ENCODE data around the gene ISM2.
A peak's percentile ranks its signal among the peaks of the same experiment; 100 is the strongest.

Gene ISM2

DNA sequence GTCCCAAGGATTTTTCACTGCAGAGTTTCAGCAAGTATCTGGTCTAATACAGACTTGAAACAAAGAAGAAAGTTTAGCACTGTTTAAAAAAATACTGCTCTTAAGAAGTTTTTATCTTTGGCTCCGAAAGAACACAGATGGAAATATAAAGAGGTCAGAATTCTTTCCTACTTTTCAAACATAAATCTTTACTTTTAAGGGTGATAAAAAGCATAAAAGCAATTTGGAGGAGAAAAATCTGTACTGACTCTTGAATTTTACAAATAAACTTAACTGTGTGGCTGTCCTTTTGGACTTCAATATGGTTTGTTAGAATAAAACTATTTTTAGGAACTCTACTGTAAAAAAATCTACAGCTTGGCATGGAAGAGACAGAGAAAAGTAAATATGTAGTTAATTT, 27.6 kb upstream of the ISM2 start:
- Mint-ChIP-seq H3K9me3 (no peaks in the 10 kb centered on the region), H3K4me3 (no peak overlapping the region), H3K27me3 (no peaks in the 10 kb centered on the region), H3K36me3 (ENCODE audit: low read depth) (peaks cover 39% of the 10 kb centered on the region), H3K4me1 (ENCODE audit: low read depth) (peaks cover 4% of the 10 kb centered on the region), H3K27ac (no peak overlapping the region)
- intact Hi-C loops (cut with micrococcal nuclease) = no loop called here

DNA sequence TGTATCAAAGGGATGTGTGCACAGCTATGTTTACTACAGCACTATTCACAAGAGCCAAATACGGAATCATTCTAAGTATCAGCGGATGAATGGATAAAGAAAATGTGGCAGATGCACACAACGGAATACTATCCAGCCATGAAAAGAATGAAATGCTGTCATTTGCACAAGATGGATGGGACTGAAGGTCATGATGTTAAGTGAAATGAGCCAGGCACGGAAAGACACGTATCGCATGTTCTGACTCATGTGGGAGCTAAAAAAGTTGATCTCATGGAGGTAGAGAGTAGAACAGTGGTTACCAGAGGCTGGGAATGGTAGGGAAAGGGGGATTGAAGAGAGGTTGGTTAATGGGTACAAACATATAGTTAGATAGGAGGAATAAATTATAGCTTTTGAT, 25.9 kb upstream of the ISM2 start:
- no peak overlapping the region for H3K27ac Mint-ChIP-seq
- intact Hi-C loops (cut with micrococcal nuclease) = no loop called here
- no peaks in the 10 kb centered on the region for H3K4me1 Mint-ChIP-seq (ENCODE audit: low read depth)
- no peak overlapping the region for H3K4me3 Mint-ChIP-seq
- peaks cover 49% of the 10 kb centered on the region for H3K36me3 Mint-ChIP-seq (ENCODE audit: low read depth)
- H3K27me3 Mint-ChIP-seq = no peaks in the 10 kb centered on the region
- H3K9me3 Mint-ChIP-seq = no peaks in the 10 kb centered on the region

DNA sequence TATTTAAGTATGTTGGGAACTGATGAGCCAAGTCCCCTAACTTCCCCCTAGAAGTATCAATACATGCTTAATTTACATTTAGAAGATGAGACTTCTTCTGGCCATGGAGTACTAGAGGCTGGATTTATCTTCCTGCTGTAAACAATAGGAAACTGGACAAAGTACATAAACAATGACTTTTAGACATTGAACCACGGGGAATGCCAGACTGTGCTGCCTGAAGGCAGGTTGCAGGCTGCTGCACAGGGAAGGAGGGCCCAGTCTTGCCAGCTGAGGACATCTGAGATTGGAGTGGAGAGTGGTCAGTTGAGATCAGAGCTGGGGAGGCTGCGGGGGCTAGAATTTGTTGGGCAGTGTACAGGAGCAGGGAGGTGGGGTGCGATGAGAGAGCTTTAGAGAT, 24.5 kb upstream of the ISM2 start:
- Mint-ChIP-seq H3K4me1 (ENCODE audit: low read depth) (peaks cover 5% of the 10 kb centered on the region), H3K27me3 (no peaks in the 10 kb centered on the region), H3K4me3 (no peak overlapping the region), H3K36me3 (ENCODE audit: low read depth) (peaks cover 64% of the 10 kb centered on the region), H3K27ac (no peak overlapping the region), H3K9me3 (no peaks in the 10 kb centered on the region)
- intact Hi-C loops (cut with micrococcal nuclease) = no loop called here

DNA sequence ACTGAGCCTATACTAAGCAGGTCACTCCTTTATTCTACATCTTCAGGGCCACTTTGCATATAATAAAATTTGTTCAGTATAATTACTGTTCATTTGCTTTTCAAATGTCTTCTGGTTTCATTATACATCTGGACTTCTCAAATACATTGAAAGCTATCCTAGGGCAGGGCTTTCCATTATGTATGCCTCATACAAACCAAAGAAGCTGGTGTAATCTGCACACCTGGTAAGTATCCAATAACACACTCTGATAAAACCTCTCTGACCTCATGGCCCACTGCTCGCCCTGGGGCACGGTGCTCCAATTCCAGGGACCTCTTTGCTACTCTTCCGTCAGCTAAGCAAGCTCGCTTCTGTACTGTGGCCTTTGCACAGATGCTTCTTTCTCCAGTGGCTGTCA, 21.9 kb upstream of the ISM2 start:
- Mint-ChIP-seq H3K4me1 (ENCODE audit: low read depth) (peaks cover 13% of the 10 kb centered on the region), H3K27me3 (no peaks in the 10 kb centered on the region), H3K27ac (no peak overlapping the region), H3K4me3 (no peak overlapping the region), H3K9me3 (no peaks in the 10 kb centered on the region), H3K36me3 (ENCODE audit: low read depth) (peaks cover 86% of the 10 kb centered on the region)
- intact Hi-C loops (cut with micrococcal nuclease) = no loop called here

DNA sequence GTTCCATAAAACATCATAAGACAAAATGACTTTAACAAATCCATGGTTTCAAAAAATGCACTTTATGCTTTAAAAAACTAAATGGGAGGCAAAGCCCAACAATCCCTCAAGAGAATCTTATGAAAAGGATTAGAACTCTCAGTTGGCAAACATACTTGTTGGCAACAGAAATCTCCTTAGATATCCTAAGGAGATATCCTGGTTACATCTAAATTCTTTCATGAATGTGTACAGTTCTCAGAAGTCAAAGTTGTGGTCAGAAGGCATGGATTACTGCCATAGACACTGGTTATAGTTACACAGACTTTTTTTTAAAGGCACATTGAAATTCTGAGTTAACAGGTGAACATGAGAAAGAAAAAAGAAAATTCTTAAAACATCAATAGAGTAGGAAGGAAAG, 17.5 kb upstream of the ISM2 start:
- intact Hi-C loops (cut with micrococcal nuclease) = no loop called here
- Mint-ChIP-seq H3K9me3 (no peaks in the 10 kb centered on the region), H3K27me3 (no peaks in the 10 kb centered on the region), H3K4me1 (ENCODE audit: low read depth) (peaks cover 13% of the 10 kb centered on the region), H3K27ac (no peak overlapping the region), H3K36me3 (ENCODE audit: low read depth) (peaks cover 93% of the 10 kb centered on the region), H3K4me3 (no peak overlapping the region)

DNA sequence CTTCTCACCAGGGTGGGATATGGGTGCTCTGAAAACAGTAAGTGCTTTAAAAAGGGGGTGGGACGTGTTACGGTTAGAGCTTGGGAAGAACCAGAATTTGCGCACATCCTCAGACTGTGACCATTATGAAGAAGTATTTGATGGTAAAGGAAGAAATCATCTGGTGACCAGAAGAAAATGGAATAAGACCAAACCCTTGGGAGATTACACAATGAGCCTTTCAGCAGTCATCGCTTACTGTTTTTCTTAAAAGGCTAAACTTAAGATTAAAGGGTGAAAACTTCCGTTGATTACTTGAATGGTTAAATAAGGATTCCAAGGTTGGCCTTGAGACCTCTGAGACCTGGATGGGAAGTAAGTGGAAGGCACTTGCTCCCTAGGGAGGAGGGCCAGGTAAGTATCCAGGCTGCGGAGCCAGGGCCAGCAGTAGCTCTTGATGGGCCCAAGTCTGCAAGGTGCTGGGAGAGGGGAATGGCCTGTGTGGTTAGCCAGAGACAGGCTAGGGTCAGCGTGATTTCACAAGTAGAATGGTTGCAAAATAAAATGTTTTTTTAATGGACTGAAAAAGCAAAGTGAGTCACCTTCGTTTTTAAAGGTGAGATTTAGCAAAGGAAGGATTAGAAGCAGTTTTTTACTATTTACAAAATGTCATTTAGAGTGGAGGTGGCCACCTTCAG, 13.0 kb upstream of the ISM2 start:
- intact Hi-C loops (cut with micrococcal nuclease) = no loop called here
- H3K27me3 Mint-ChIP-seq = no peaks in the 10 kb centered on the region
- H3K4me1 Mint-ChIP-seq (ENCODE audit: low read depth) = no peaks in the 10 kb centered on the region
- no peaks in the 10 kb centered on the region for H3K9me3 Mint-ChIP-seq
- H3K4me3 Mint-ChIP-seq = no peak overlapping the region
- H3K27ac Mint-ChIP-seq = no peak overlapping the region
- peaks cover 84% of the 10 kb centered on the region for H3K36me3 Mint-ChIP-seq (ENCODE audit: low read depth)

DNA sequence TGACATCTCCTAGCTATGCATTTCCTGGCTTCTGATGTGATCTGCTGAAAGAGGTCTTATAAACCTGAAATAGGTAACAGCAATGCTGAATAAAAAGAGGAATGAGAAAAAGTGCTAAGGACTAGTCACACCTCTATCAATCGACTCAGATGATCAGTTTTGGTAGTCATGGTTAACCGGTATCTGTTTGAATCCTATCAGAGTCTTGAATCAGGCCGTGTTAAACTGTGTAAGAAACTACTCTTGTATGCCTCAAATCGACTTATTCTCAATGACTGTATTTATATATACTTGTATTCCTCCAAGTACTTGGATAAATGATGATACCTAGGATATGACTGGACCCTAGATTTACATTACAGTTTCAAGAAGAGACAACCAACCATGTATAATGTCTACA, 10.8 kb upstream of the ISM2 start:
- no peak overlapping the region for H3K4me3 Mint-ChIP-seq
- intact Hi-C loops (cut with micrococcal nuclease) = no loop called here
- H3K4me1 Mint-ChIP-seq (ENCODE audit: low read depth) = no peaks in the 10 kb centered on the region
- H3K9me3 Mint-ChIP-seq = no peaks in the 10 kb centered on the region
- peaks cover 78% of the 10 kb centered on the region for H3K36me3 Mint-ChIP-seq (ENCODE audit: low read depth)
- H3K27me3 Mint-ChIP-seq = no peaks in the 10 kb centered on the region
- H3K27ac Mint-ChIP-seq = no peak overlapping the region

DNA sequence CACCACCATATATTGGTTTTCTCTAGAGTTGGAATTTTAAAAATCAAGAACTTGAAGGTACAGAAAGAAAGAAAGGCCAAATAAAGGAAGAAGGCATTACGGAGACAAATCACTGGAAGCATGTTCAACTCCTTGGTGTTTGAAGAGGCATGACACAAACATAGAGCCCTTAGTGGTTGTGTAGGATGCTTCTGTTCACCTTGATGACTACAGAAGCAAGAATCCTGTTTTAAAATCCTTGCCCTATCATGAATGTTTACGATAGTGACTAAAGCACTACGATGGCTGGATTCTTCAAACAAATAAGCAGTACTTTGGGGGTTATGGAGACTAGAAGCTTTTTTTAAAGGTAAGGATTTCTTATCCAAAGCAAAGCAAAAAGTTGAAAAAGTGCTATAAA, 10.3 kb upstream of the ISM2 start:
- no peaks in the 10 kb centered on the region for H3K27me3 Mint-ChIP-seq
- intact Hi-C loops (cut with micrococcal nuclease) = no loop called here
- H3K4me3 Mint-ChIP-seq = no peak overlapping the region
- H3K9me3 Mint-ChIP-seq = no peaks in the 10 kb centered on the region
- no peaks in the 10 kb centered on the region for H3K4me1 Mint-ChIP-seq (ENCODE audit: low read depth)
- peaks cover 75% of the 10 kb centered on the region for H3K36me3 Mint-ChIP-seq (ENCODE audit: low read depth)
- H3K27ac Mint-ChIP-seq = no peak overlapping the region

DNA sequence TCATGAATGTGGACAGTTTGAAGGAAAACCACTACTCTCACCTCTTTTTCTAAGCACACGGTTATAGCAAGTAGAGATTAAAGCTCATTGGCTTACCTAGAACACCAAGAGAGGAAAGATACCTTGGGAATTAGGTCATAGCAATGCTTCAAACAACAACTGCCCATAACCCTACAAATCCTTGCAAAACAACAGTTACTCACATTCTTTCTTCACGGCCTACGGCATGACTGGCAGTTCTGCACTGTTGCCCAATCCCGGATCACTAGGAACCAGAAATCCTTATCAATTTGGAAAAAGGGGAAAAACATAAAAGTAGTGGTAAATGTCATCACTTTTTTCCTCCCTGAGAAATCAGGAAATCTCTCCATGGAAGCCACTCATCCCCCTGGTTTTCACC, 9.6 kb upstream of the ISM2 start:
- Mint-ChIP-seq H3K27ac (no peak overlapping the region), H3K27me3 (no peaks in the 10 kb centered on the region), H3K4me3 (no peak overlapping the region), H3K9me3 (no peaks in the 10 kb centered on the region), H3K4me1 (ENCODE audit: low read depth) (no peaks in the 10 kb centered on the region), H3K36me3 (ENCODE audit: low read depth) (peaks cover 69% of the 10 kb centered on the region)
- intact Hi-C loops (cut with micrococcal nuclease) = no loop called here

DNA sequence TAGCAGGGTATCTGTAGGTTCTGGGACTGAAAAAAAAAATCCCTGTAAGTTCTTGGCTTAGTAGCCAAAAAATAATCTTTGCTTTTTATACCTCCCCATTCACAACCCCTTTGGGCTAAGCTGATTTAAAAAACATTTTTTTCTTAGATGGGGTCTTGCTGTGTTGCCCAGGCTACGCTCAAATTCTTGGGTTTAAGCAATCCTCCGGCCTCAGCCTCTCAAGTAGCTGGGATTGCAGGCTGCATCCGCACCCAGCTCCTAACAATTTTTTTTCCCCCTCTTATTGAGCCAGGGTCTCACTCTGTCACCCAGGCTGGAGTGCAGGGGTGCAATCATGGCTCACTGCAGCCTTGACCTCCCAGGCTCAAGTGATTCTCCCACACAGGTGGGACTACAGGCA, 9.1 kb upstream of the ISM2 start:
- H3K4me1 Mint-ChIP-seq (ENCODE audit: low read depth) = no peaks in the 10 kb centered on the region
- H3K27ac Mint-ChIP-seq = no peak overlapping the region
- no peaks in the 10 kb centered on the region for H3K9me3 Mint-ChIP-seq
- H3K36me3 Mint-ChIP-seq (ENCODE audit: low read depth) = peaks cover 66% of the 10 kb centered on the region
- no peaks in the 10 kb centered on the region for H3K27me3 Mint-ChIP-seq
- intact Hi-C loops (cut with micrococcal nuclease) = no loop called here
- H3K4me3 Mint-ChIP-seq = no peak overlapping the region

DNA sequence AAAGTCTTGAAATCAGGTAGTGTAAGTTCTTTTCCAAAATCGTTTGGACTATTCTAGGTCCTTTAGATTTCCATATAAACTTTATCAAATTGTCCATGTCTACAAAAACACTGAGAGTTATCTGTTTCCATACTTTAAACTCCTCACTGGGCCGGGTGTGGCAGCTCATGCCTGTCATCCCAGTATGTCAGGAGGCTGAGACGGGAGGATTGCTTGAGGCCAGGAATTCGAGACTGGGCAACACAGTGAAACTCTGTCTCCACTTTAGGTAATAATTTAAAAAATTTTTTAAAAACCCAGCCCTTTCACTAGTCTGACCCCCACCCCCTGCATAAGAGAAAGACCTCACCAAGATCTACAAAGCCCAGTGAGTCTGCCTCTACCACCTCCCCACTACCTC, 6.4 kb upstream of the ISM2 start:
- Mint-ChIP-seq H3K27me3 (peaks cover 14% of the 10 kb centered on the region), H3K4me1 (ENCODE audit: low read depth) (no peaks in the 10 kb centered on the region), H3K4me3 (no peak overlapping the region), H3K27ac (no peak overlapping the region), H3K36me3 (ENCODE audit: low read depth) (peaks cover 38% of the 10 kb centered on the region), H3K9me3 (no peaks in the 10 kb centered on the region)
- intact Hi-C loops (cut with micrococcal nuclease) = no loop called here

DNA sequence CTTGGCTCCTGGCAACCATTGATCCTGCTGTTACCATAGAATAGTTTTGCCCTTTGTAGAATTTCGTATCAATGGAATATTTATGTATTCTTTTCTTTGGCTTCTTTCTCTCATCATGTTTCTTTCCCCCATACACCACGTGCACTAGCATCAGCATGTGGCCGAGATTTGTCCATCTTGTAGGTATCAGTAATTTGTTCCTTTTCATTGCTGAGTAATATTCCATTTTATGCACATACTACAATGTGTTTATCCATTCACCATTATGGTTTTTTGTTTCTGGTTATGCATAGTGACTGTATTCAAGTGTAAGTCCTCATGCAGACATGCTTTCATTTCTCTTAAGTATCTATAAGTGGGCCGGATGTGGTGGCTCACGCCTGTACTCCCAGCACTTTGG, 4.5 kb upstream of the ISM2 start:
- Mint-ChIP-seq H3K36me3 (ENCODE audit: low read depth) (peaks cover 25% of the 10 kb centered on the region), H3K4me3 (no peak overlapping the region), H3K27me3 (peaks cover 29% of the 10 kb centered on the region), H3K4me1 (ENCODE audit: low read depth) (peaks cover 2% of the 10 kb centered on the region), H3K27ac (no peak overlapping the region), H3K9me3 (no peaks in the 10 kb centered on the region)
- intact Hi-C loops (cut with micrococcal nuclease) = no loop called here

DNA sequence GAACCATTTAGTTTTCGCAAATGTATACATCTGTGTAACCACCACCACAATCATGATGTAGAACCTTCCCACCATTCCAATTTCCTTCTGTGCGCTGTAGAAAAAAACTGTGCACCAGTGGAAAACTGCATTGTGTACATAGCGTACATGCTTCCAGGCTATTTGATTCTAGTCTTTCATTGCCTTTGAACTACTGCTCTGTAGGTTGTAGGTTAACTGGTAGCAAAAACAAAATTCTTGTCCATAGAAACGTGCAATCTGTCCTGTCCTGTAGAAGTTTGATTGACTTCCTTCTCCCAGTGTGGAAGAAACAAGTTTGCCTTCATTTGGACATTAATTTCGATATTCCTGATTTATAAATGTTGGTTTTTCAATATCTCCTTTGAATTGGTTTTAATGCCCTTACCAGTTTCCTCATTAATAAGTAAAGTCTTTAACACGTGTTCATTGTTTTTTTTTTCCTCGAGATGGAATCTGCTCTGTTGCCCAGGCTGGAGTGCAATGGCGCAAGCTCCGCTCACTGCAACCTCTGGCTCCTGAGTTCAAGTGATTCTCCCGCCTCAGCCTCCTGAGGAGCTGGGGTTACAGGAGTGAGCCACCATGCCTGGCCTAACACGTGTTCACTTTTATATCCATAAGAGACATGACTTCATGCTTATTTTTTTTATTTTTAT, 3.6 kb upstream of the ISM2 start:
- H3K27me3 Mint-ChIP-seq = peaks cover 38% of the 10 kb centered on the region
- peaks cover 7% of the 10 kb centered on the region for H3K4me1 Mint-ChIP-seq (ENCODE audit: low read depth)
- intact Hi-C loops (cut with micrococcal nuclease) = no loop called here
- H3K4me3 Mint-ChIP-seq = no peak overlapping the region
- H3K27ac Mint-ChIP-seq = no peak overlapping the region
- H3K36me3 Mint-ChIP-seq (ENCODE audit: low read depth) = peaks cover 16% of the 10 kb centered on the region
- H3K9me3 Mint-ChIP-seq = no peaks in the 10 kb centered on the region

DNA sequence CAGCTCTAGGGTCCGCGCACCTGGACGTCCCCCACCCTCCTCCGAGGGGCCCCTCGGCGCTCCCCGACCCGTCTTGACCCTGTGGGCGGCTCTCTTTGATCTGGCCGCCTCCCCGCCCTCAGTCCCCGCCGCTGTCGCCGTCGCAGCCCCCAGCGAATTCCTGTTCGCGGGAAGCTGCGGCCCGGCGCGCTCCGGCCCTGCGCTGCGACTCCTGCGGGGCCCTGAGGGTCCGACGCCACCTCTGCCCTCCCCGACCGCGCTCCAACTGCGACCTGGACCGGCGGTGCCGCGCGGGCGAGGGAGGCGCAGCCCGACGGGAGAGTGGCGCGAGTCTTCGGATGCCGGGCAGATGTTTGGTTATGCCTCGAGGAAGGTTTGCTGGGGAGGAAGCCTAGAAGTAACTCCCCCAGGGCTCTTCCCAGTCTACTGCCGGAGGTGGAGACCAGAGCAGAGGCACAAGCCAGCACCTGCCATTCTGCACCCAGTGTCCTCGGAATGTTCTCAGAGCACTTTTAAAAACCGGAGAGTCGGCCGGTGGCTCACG, 440 bp upstream of the ISM2 start:
- Mint-ChIP-seq H3K27ac (no peak overlapping the region), H3K27me3 (peaks cover 47% of the 10 kb centered on the region), H3K36me3 (ENCODE audit: low read depth) (no peaks in the 10 kb centered on the region), H3K4me1 (ENCODE audit: low read depth) (peaks cover 7% of the 10 kb centered on the region), H3K4me3 (peak overlapping the region; percentile 58), H3K9me3 (no peaks in the 10 kb centered on the region)
- intact Hi-C loops (cut with micrococcal nuclease) = no loop called here

DNA sequence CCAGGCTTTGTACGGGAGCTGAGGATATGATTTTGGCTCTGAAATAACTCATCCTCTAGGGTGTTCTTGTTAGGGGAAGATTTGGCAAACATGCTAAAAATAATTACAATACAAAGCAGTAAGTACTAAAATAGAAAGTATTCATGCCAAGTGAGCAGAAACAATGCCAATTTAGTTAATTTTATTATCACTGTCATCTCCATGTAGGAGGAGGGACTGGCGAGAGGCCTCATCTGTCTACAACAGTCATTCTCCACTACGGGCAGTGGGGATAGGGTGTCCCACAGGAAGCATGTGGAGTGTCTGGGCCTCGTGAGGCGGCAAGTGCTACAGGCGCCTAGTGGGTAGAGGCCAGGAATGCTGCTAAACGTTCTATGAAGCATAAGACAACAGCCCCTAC, 3.3 kb downstream of the ISM2 start:
- intact Hi-C loops (cut with micrococcal nuclease) = no loop called here
- no peaks in the 10 kb centered on the region for H3K9me3 Mint-ChIP-seq
- no peak overlapping the region for H3K27ac Mint-ChIP-seq
- H3K27me3 Mint-ChIP-seq = peaks cover 37% of the 10 kb centered on the region
- no peaks in the 10 kb centered on the region for H3K36me3 Mint-ChIP-seq (ENCODE audit: low read depth)
- peaks cover 7% of the 10 kb centered on the region for H3K4me1 Mint-ChIP-seq (ENCODE audit: low read depth)
- no peak overlapping the region for H3K4me3 Mint-ChIP-seq

Data from dendritic cell treated with granulocyte-macrophage colony-stimulating factor and Interleukin-4, amounts not matched to agents 40 ng/mL and 50 ng/mL, for 4 days (primary cell).